Measurements from ENCODE around the gene HOATZ.
A peak's percentile ranks its signal among the peaks of the same experiment; 100 is the strongest.

Gene HOATZ

DNA sequence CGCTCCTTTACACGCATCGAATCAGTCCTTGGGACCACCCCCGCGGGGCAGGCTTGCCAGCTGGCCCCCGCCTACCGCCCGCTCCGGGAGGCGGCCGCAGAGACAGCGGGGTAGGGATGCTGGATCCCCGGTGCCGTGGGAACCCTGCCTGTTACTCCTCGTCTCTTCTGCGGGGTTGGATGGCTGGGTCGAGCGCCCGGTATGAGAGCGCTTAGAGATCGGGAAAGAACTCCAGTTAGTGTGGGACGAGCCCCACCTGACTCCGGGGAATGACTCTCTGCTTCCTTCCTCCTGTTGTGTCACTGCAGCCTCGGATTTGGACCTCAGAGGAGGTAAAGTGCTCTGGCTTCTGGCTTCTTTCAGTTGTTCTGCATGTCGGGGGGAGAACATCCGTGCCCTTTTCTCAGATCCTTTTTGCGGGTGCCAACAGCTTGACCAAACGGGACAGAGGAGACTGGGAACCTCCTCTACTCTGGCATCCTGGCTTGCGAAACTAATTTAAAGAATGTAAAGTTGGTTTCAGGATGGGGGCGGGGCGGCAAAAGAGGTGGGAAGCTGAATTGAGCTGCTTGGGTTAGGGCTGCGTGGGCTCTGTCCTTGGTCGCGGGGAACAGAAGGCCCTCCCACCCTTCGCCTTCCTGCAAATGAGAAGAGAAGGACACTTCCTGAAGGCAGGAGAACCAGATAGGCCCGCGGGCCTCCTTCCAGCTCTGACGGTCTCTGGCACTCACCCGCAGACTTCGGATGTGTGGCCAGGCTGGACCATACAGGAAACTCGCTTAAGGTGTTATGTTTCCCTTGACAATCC lies 26.9 kb downstream of the HOATZ start:
- peak overlapping the region; percentile 67 to 74 (median 69) for H3K4me3 ChIP-seq (ENCODE audit: low read depth in 1 of 5, low read length in 5 of 5)

GRCh38 chr11:111542606-111543275 lies 28.2 kb downstream of the HOATZ start:
- H3K27me3 ChIP-seq (ENCODE audit: control insufficient read depth in 5 of 5, insufficient read depth in 4 of 5, low read length in 5 of 5) = peaks cover 6 to 28% (median 18%) of the 10 kb centered on the region in 5 donors
- peaks cover 0 to 5% (median 3%) of the 10 kb centered on the region in 5 donors for H3K9me3 ChIP-seq (ENCODE audit: control insufficient read depth in 5 of 5, low read length in 5 of 5)
- H3K4me3 ChIP-seq (ENCODE audit: low read depth in 1 of 5, low read length in 5 of 5) = no peak overlapping the region
- H3K4me1 ChIP-seq (ENCODE audit: control insufficient read depth in 5 of 5, insufficient read depth in 5 of 5, low read length in 5 of 5) = peaks cover 0 to 27% (median 21%) of the 10 kb centered on the region in 5 donors
- peaks cover 0 to 5% (median 0%) of the 10 kb centered on the region in 5 donors for H3K36me3 ChIP-seq (ENCODE audit: control insufficient read depth in 5 of 5, insufficient read depth in 5 of 5, low read length in 5 of 5)
- no peak overlapping the region for H3K9ac ChIP-seq (ENCODE audit: low read length in 5 of 5)
- H3K27ac ChIP-seq (ENCODE audit: low read depth, low read length) = no peak overlapping the region

More for the DNA sequence above, 26.9 kb downstream of the HOATZ start:
- Histone ChIP-seq H3K36me3 (ENCODE audit: control insufficient read depth in 5 of 5, insufficient read depth in 5 of 5, low read length in 5 of 5) (peaks cover 0 to 3% (median 0%) of the 10 kb centered on the region in 5 donors), H3K9ac (ENCODE audit: low read length in 5 of 5) (peak overlapping the region in 2 of 5 donors; percentile 48 to 65), H3K27ac (ENCODE audit: low read depth, low read length) (peak overlapping the region; percentile 35), H3K9me3 (ENCODE audit: control insufficient read depth in 5 of 5, low read length in 5 of 5) (peaks cover 0 to 5% (median 3%) of the 10 kb centered on the region in 5 donors), H3K4me1 (ENCODE audit: control insufficient read depth in 5 of 5, insufficient read depth in 5 of 5, low read length in 5 of 5) (peaks cover 0 to 27% (median 21%) of the 10 kb centered on the region in 5 donors), H3K27me3 (ENCODE audit: control insufficient read depth in 5 of 5, insufficient read depth in 4 of 5, low read length in 5 of 5) (peaks cover 6 to 28% (median 22%) of the 10 kb centered on the region in 5 donors)

GRCh38 chr11:111548525-111548924 lies 33.9 kb downstream of the HOATZ start:
- H3K4me3 ChIP-seq (ENCODE audit: low read depth in 1 of 5, low read length in 5 of 5) = no peak overlapping the region
- no peak overlapping the region for H3K9ac ChIP-seq (ENCODE audit: low read length in 5 of 5)
- no peak overlapping the region for H3K27ac ChIP-seq (ENCODE audit: low read depth, low read length)

GRCh38 chr11:111549196-111549868 lies 34.8 kb downstream of the HOATZ start:
- Histone ChIP-seq H3K9ac (ENCODE audit: low read length in 5 of 5) (no peak overlapping the region), H3K27me3 (ENCODE audit: control insufficient read depth in 5 of 5, insufficient read depth in 4 of 5, low read length in 5 of 5) (no peaks in the 10 kb centered on the region), H3K4me3 (ENCODE audit: low read depth in 1 of 5, low read length in 5 of 5) (no peak overlapping the region), H3K4me1 (ENCODE audit: control insufficient read depth in 5 of 5, insufficient read depth in 5 of 5, low read length in 5 of 5) (no peaks in the 10 kb centered on the region), H3K27ac (ENCODE audit: low read depth, low read length) (no peak overlapping the region), H3K36me3 (ENCODE audit: control insufficient read depth in 5 of 5, insufficient read depth in 5 of 5, low read length in 5 of 5) (peaks cover 0 to 7% (median 0%) of the 10 kb centered on the region in 5 donors), H3K9me3 (ENCODE audit: control insufficient read depth in 5 of 5, low read length in 5 of 5) (no peaks in the 10 kb centered on the region)

More at GRCh38 chr11:111548525-111548924, 33.9 kb downstream of the HOATZ start:
- H3K4me1 ChIP-seq (ENCODE audit: control insufficient read depth in 5 of 5, insufficient read depth in 5 of 5, low read length in 5 of 5) = no peaks in the 10 kb centered on the region
- H3K27me3 ChIP-seq (ENCODE audit: control insufficient read depth in 5 of 5, insufficient read depth in 4 of 5, low read length in 5 of 5) = no peaks in the 10 kb centered on the region
- no peaks in the 10 kb centered on the region for H3K9me3 ChIP-seq (ENCODE audit: control insufficient read depth in 5 of 5, low read length in 5 of 5)
- H3K36me3 ChIP-seq (ENCODE audit: control insufficient read depth in 5 of 5, insufficient read depth in 5 of 5, low read length in 5 of 5) = peaks cover 0 to 7% (median 0%) of the 10 kb centered on the region in 5 donors

GRCh38 chr11:111549869-111550203 lies 35.3 kb downstream of the HOATZ start:
- Histone ChIP-seq H3K4me1 (ENCODE audit: control insufficient read depth in 5 of 5, insufficient read depth in 5 of 5, low read length in 5 of 5) (no peaks in the 10 kb centered on the region), H3K27me3 (ENCODE audit: control insufficient read depth in 5 of 5, insufficient read depth in 4 of 5, low read length in 5 of 5) (no peaks in the 10 kb centered on the region), H3K4me3 (ENCODE audit: low read depth in 1 of 5, low read length in 5 of 5) (no peak overlapping the region), H3K36me3 (ENCODE audit: control insufficient read depth in 5 of 5, insufficient read depth in 5 of 5, low read length in 5 of 5) (peaks cover 0 to 7% (median 0%) of the 10 kb centered on the region in 5 donors), H3K9ac (ENCODE audit: low read length in 5 of 5) (no peak overlapping the region), H3K27ac (ENCODE audit: low read depth, low read length) (no peak overlapping the region), H3K9me3 (ENCODE audit: control insufficient read depth in 5 of 5, low read length in 5 of 5) (no peaks in the 10 kb centered on the region)

DNA sequence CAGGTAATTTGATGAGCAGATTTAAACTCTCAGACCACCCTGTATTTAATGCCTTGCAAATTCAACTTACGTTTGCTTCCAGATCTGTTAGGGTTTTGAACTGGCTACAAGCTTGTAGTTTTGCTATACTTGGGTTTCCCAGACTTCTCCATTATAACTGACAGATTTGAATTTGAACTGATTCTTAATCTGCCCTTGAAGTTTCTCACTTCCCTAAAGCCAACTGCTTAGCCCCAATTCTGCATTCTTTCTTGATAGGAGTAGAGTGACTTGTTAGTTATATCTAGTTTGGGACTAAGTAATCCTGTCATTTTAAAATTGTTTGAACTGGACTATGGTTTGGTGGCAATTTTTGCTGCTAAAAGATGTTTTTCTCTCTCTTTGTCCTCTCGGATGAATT lies 35.7 kb downstream of the HOATZ start:
- Histone ChIP-seq H3K4me1 (ENCODE audit: control insufficient read depth in 5 of 5, insufficient read depth in 5 of 5, low read length in 5 of 5) (no peaks in the 10 kb centered on the region), H3K36me3 (ENCODE audit: control insufficient read depth in 5 of 5, insufficient read depth in 5 of 5, low read length in 5 of 5) (peaks cover 0 to 11% (median 0%) of the 10 kb centered on the region in 5 donors), H3K9me3 (ENCODE audit: control insufficient read depth in 5 of 5, low read length in 5 of 5) (no peaks in the 10 kb centered on the region), H3K9ac (ENCODE audit: low read length in 5 of 5) (no peak overlapping the region), H3K27me3 (ENCODE audit: control insufficient read depth in 5 of 5, insufficient read depth in 4 of 5, low read length in 5 of 5) (no peaks in the 10 kb centered on the region), H3K4me3 (ENCODE audit: low read depth in 1 of 5, low read length in 5 of 5) (no peak overlapping the region), H3K27ac (ENCODE audit: low read depth, low read length) (no peak overlapping the region)

GRCh38 chr11:111554532-111554931 lies 40.0 kb downstream of the HOATZ start:
- Histone ChIP-seq H3K27me3 (ENCODE audit: control insufficient read depth in 5 of 5, insufficient read depth in 4 of 5, low read length in 5 of 5) (no peaks in the 10 kb centered on the region), H3K27ac (ENCODE audit: low read depth, low read length) (no peak overlapping the region)

GRCh38 chr11:111555255-111555654 lies 40.7 kb downstream of the HOATZ start:
- peaks cover 0 to 5% (median 0%) of the 10 kb centered on the region in 5 donors for H3K4me1 ChIP-seq (ENCODE audit: control insufficient read depth in 5 of 5, insufficient read depth in 5 of 5, low read length in 5 of 5)

More at GRCh38 chr11:111554532-111554931, 40.0 kb downstream of the HOATZ start:
- Histone ChIP-seq H3K36me3 (ENCODE audit: control insufficient read depth in 5 of 5, insufficient read depth in 5 of 5, low read length in 5 of 5) (peaks cover 0 to 4% (median 0%) of the 10 kb centered on the region in 5 donors), H3K9me3 (ENCODE audit: control insufficient read depth in 5 of 5, low read length in 5 of 5) (peaks cover 0 to 3% (median 0%) of the 10 kb centered on the region in 5 donors), H3K4me3 (ENCODE audit: low read depth in 1 of 5, low read length in 5 of 5) (no peak overlapping the region), H3K9ac (ENCODE audit: low read length in 5 of 5) (no peak overlapping the region), H3K4me1 (ENCODE audit: control insufficient read depth in 5 of 5, insufficient read depth in 5 of 5, low read length in 5 of 5) (no peaks in the 10 kb centered on the region)

DNA sequence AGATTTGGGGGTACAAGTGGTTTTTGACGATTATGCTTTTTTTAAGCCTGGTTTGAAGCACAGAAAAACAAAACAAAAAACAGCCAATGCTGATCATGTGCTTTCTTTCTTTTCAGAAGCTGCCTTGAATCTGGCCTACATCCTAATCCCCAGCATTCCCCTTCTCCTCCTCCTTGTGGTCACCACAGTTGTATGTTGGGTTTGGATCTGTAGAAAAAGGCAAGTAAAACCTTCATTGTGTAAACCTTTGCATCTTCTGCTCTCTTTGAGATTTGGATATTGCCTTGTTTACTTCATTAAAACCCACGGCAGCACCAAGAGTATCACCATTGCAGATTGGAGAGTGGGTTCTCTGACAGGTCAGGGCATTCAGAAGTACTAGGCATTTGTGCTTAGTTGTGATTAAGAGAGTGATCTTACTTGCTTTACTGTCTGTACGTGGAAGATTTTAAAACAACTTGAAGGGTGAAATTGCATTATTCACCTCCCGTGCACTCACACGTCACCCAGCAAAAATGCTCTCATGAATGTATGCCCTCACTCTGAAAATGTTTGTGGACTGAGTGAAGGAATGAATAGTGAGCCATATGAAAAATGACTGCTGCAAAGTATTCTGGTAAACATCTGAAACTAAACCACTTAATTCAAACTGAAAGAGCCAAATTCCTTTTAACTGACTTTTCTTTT lies 43.0 kb downstream of the HOATZ start:
- H3K4me1 ChIP-seq (ENCODE audit: control insufficient read depth in 5 of 5, insufficient read depth in 5 of 5, low read length in 5 of 5) = peaks cover 0 to 18% (median 10%) of the 10 kb centered on the region in 5 donors
- no peaks in the 10 kb centered on the region for H3K27me3 ChIP-seq (ENCODE audit: control insufficient read depth in 5 of 5, insufficient read depth in 4 of 5, low read length in 5 of 5)
- peaks cover 0 to 3% (median 0%) of the 10 kb centered on the region in 5 donors for H3K9me3 ChIP-seq (ENCODE audit: control insufficient read depth in 5 of 5, low read length in 5 of 5)
- H3K9ac ChIP-seq (ENCODE audit: low read length in 5 of 5) = no peak overlapping the region
- H3K27ac ChIP-seq (ENCODE audit: low read depth, low read length) = no peak overlapping the region
- peaks cover 0 to 4% (median 0%) of the 10 kb centered on the region in 5 donors for H3K36me3 ChIP-seq (ENCODE audit: control insufficient read depth in 5 of 5, insufficient read depth in 5 of 5, low read length in 5 of 5)
- no peak overlapping the region for H3K4me3 ChIP-seq (ENCODE audit: low read depth in 1 of 5, low read length in 5 of 5)

More at GRCh38 chr11:111555255-111555654, 40.7 kb downstream of the HOATZ start:
- Histone ChIP-seq H3K36me3 (ENCODE audit: control insufficient read depth in 5 of 5, insufficient read depth in 5 of 5, low read length in 5 of 5) (peaks cover 0 to 4% (median 0%) of the 10 kb centered on the region in 5 donors), H3K27ac (ENCODE audit: low read depth, low read length) (no peak overlapping the region), H3K4me3 (ENCODE audit: low read depth in 1 of 5, low read length in 5 of 5) (no peak overlapping the region), H3K27me3 (ENCODE audit: control insufficient read depth in 5 of 5, insufficient read depth in 4 of 5, low read length in 5 of 5) (no peaks in the 10 kb centered on the region), H3K9ac (ENCODE audit: low read length in 5 of 5) (no peak overlapping the region), H3K9me3 (ENCODE audit: control insufficient read depth in 5 of 5, low read length in 5 of 5) (peaks cover 0 to 3% (median 0%) of the 10 kb centered on the region in 5 donors)

All from subcutaneous abdominal adipose tissue (tissue), 5 donors.